Stomach (tissue), 9 donors: ENCODE results near the gene DRG2. TPM values are rescaled to one million over a fixed set of nuclear protein-coding genes. Genes with fewer than 3 reads are reported as not detected.

Source experiments
- DNase-seq, 2 donors: peaks; one replicate each; pipeline versions ENCODE4 v3.0.0 to v3.0.0-alpha.2; 2013 to 2019
- H3K27ac ChIP-seq, 5 donors: fragments of 200-600 bp in 4 of 5; sonication (generic) in 4 of 5; one replicate each; pipeline ENCODE4 v1.5.1; 2013 to 2019; ENCODE audit warnings: mild to moderate bottlenecking in 1 of 5, moderate library complexity in 1 of 5
- H3K27me3 ChIP-seq, 3 donors: fragments of 200-600 bp; sonication (generic); one replicate each; pipeline ENCODE4 v1.5.1; 2017 to 2019; ENCODE audit warnings: mixed run types in 1 of 3
- H3K36me3 ChIP-seq, 4 donors: fragments of 200-600 bp; sonication (generic); 1 replicate in 3 of 4; 2 replicates in 1 of 4; pipeline ENCODE4 v1.5.1; 2016 to 2019
- H3K4me1 ChIP-seq, 4 donors: fragments of 200-600 bp; sonication (generic); one replicate each; pipeline ENCODE4 v1.5.1; 2016 to 2019
- H3K4me3 ChIP-seq, 4 donors: fragments of 200-600 bp; sonication (generic) in 3 of 4; one replicate each; pipeline ENCODE4 v1.5.1; 2016 to 2019; ENCODE audit warnings: mild to moderate bottlenecking in 1 of 4
- H3K9me3 ChIP-seq, 4 donors: fragments of 200-600 bp; sonication (generic); one replicate each; pipeline ENCODE4 v1.5.1; 2016 to 2019
- CTCF ChIP-seq, 7 experiments: fragments of 450-650 bp in 4 of 7; fragments of 200-600 bp in 3 of 7; sonication (generic) in 3 of 7; IDR thresholded peaks; one replicate each; pipeline ENCODE4 v1.5.1; 2016 to 2019; ENCODE audit warnings: antibody characterized with exemption in 7 of 7, control low read depth in 2 of 7, mild to moderate bottlenecking in 1 of 7
- EP300 ChIP-seq: sonication (generic); formaldehyde crosslinking; IDR thresholded peaks from one replicate; pipeline ENCODE4 v1.6.1; 2017; ENCODE audit warnings: antibody characterized with exemption
- POLR2A ChIP-seq, 4 donors: fragments of 450-650 bp; IDR thresholded peaks; one replicate each; pipeline ENCODE4 v1.6.1; 2016; ENCODE audit warnings: antibody characterized with exemption in 4 of 4, control low read depth in 2 of 4, mild to moderate bottlenecking in 1 of 4, moderate library complexity in 1 of 4
- POLR2AphosphoS5 ChIP-seq, 3 donors: sonication (generic); formaldehyde crosslinking; IDR thresholded peaks; one replicate each; pipeline ENCODE4 v1.6.1; 2016; ENCODE audit warnings: antibody characterized with exemption in 3 of 3
- WGBS, 5 donors: extraction: QIAGEN DNeasy Blood & Tissue Kit in 3 of 5; methylation state at CpG; one replicate each; pipeline versions ENCODE4 v1.1.5 to v1.1.7; 2013 to 2018; 5-methylcytosine and 5-hydroxymethylcytosine counted together
- intact Hi-C: fragments of 100-400 bp; cut with DNase I; formaldehyde crosslinking; loops from one replicate; pipeline ENCODE4 v1.15.1; 2023; ENCODE audit warnings: low total_unique reads
- polyA plus RNA-seq, 3 donors: library from polyadenylated mRNA; stranded (reverse); fragments of 200-250 nt; gene quantifications; one replicate each; pipeline ENCODE4 v1.2.3, GENCODE V29; 2013
- total RNA-seq, 5 donors: library from RNA; depleted of rRNA; stranded (reverse); fragments of >200 nt; gene quantifications; one replicate each; pipeline versions ENCODE4 v1.1.0 to v1.2.3, GENCODE V29; 2014 to 2016
- donor health status: healthy with polysubstance abuse.
- donor health status: Bipolar disorder and iron deficiency.
- donor health status: healthy.

Gene DRG2
- total and polyA plus RNA-seq, 8 donors, result 3.2 to 57.2 (median 37.8) TPM

GRCh38 chr17:18074566-18075272 is 13.0 kb upstream of the DRG2 start:
- intact Hi-C loops, result no loop called here

DNA sequence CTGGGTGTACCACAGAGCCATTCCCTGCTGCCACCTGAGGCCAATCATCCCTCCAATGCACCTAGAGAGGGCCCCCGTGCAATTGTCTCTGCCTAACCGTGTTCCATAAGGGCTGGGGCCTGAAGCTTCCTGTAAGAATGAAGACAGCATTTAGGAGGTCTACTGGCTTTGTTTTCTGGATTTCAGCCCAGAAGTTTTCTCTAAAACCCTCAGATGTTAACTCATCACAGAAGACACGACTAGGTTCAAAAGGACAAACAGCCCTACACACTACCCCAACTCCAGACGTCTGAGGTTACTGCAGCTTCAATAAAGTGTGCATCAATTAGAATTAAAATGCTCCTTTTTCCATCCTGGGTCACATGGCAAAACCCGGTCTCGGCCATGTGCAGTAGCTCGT is 10.8 kb upstream of the DRG2 start:
- H3K4me3 ChIP-seq, result no peak overlapping the region
- H3K9me3 ChIP-seq, result no peaks in the 10 kb centered on the region
- no peaks in the 10 kb centered on the region for H3K36me3 ChIP-seq
- H3K27me3 ChIP-seq, result peaks cover 0 to 13% (median 0%) of the 10 kb centered on the region in 3 donors
- H3K4me1 ChIP-seq, result no peaks in the 10 kb centered on the region
- DNase-seq, result peak in 1 of 2 donors; percentile 32
- intact Hi-C loops, result no loop called here
- WGBS, 5 donors, result 56 to 78% (median 69%) methylated on average over 4 to 7 of the region's 7 CpGs
- TF ChIP-seq POLR2A (IDR thresholded peaks at IDR 0.05) (no peak), CTCF (IDR thresholded peaks at IDR 0.05) (no peak), POLR2AphosphoS5 (IDR thresholded peaks at IDR 0.05) (no peak), EP300 (no peak)
- no peak overlapping the region for H3K27ac ChIP-seq

More at GRCh38 chr17:18074566-18075272, 13.0 kb upstream of the DRG2 start:
- Histone ChIP-seq H3K9me3 (no peaks in the 10 kb centered on the region), H3K27me3 (peaks cover 0 to 8% (median 0%) of the 10 kb centered on the region in 3 donors), H3K27ac (no peak overlapping the region), H3K4me3 (no peak overlapping the region), H3K36me3 (no peaks in the 10 kb centered on the region), H3K4me1 (peaks cover 0 to 8% (median 3%) of the 10 kb centered on the region in 4 donors)
- DNase-seq, result no peak
- WGBS, 5 donors, result 77 to 87% (median 84%) methylated on average over 6 of the region's 6 CpGs
- TF ChIP-seq EP300, result no peak

DNA sequence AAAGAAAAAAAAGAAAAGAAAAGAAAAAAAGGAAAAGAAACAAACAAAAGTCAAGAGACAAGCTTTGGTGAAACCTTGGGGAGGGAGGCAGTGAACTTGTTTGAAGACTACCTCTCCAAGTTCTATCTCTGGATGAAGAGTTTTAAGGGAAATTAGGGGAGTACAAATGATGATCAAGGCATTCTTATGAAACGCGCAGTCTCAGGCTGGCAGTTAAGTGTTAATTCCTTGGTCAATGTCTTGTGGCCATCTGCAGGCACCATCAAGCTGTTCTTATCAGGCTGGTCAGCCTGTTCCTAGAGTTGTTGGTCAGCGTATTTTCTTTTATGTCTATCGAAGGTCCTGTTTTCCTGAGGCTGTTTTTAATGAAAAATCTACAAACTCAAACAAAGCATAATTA is 8.2 kb upstream of the DRG2 start:
- Histone ChIP-seq H3K4me3 (no peak overlapping the region), H3K4me1 (no peaks in the 10 kb centered on the region), H3K27me3 (peaks cover 0 to 13% (median 0%) of the 10 kb centered on the region in 3 donors), H3K27ac (no peak overlapping the region), H3K36me3 (no peaks in the 10 kb centered on the region), H3K9me3 (no peaks in the 10 kb centered on the region)
- TF ChIP-seq CTCF (IDR thresholded peaks at IDR 0.05) (no peak), POLR2AphosphoS5 (IDR thresholded peaks at IDR 0.05) (no peak), POLR2A (IDR thresholded peaks at IDR 0.05) (no peak), EP300 (no peak)
- intact Hi-C loops, result no loop called here
- WGBS, 5 donors, result 53 to 67% (median 64%) methylated on average over 4 of the region's 4 CpGs
- DNase-seq, result no peak

DNA sequence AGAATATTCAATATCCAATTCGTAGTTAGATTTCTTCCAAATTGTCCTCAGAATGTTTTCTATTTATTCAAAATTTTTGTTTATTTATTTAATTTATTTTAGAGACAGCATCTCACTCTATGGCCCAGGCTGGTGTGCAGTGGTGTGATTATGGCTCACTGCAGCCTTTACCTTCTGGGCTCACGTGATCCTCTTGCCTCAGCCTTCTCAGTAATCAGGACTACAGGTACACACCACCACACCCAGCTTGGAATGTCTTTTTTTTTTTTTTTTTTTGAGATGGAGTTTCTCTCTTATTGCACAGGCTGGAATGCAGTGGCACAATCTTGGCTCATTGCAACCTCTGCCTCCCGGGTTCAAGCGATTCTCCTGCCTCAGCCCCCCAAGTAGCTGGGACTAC is 3.5 kb upstream of the DRG2 start:
- peak in 1 of 2 donors; percentile 53 for DNase-seq
- Histone ChIP-seq H3K4me1 (peaks cover 10 to 25% (median 19%) of the 10 kb centered on the region in 4 donors), H3K27me3 (peaks cover 0 to 5% (median 0%) of the 10 kb centered on the region in 3 donors), H3K9me3 (no peaks in the 10 kb centered on the region), H3K27ac (no peak overlapping the region), H3K4me3 (no peak overlapping the region), H3K36me3 (no peaks in the 10 kb centered on the region)
- intact Hi-C loops, result no loop called here
- 59 to 80% (median 70%) methylated on average over 4 of the region's 4 CpGs for WGBS, 5 donors
- no peak for TF ChIP-seq CTCF (IDR thresholded peaks at IDR 0.05)
- TF ChIP-seq EP300, result no peak
- TF ChIP-seq POLR2A (IDR thresholded peaks at IDR 0.05), result no peak
- no peak for TF ChIP-seq POLR2AphosphoS5 (IDR thresholded peaks at IDR 0.05)

DNA sequence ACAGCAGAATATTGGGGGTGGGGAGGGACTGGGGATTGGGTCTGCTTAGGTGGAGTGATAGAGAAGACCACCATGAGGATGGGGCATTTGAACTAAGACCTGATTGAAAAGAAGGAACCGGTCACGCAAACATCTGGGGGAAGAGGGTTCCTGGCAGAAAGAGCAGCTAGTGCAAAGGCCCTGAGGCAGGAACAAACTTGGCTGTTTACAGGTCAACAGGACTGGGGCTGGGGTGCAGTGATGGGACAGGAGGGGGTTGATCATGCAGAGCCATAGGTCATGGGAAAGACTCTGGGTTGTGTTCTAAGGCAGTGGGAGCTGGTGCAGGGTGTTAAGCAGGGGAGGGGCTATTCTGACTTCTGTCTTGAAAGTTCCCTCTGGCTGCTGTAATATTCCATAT is 1.9 kb downstream of the DRG2 start:
- H3K27ac ChIP-seq, result peak overlapping the region in 1 of 5 donors; percentile 20
- H3K9me3 ChIP-seq, result no peaks in the 10 kb centered on the region
- no peak for DNase-seq
- 91 to 100% (median 97%) methylated on average over 2 of the region's 2 CpGs for WGBS, 5 donors
- no peaks in the 10 kb centered on the region for H3K27me3 ChIP-seq
- peaks cover 11 to 35% (median 30%) of the 10 kb centered on the region in 4 donors for H3K36me3 ChIP-seq
- no peak for TF ChIP-seq CTCF (IDR thresholded peaks at IDR 0.05)
- TF ChIP-seq EP300, result no peak
- no peak for TF ChIP-seq POLR2AphosphoS5 (IDR thresholded peaks at IDR 0.05)
- no peak for TF ChIP-seq POLR2A (IDR thresholded peaks at IDR 0.05)
- intact Hi-C loops, result no loop called here
- H3K4me1 ChIP-seq, result peaks cover 10 to 29% (median 27%) of the 10 kb centered on the region in 4 donors
- H3K4me3 ChIP-seq, result peak overlapping the region in 1 of 4 donors; percentile 85
